Left lung (tissue), 10 donors: ENCODE data around the gene RGS13. TPM values are rescaled to one million over a fixed set of nuclear protein-coding genes. Genes with fewer than 3 reads are reported as not detected.
"Not testable (repeated sequence)": the region's sequence is repeated elsewhere in the genome, so short reads cannot be mapped to it uniquely, and the experiment has no call there.

ENCODE experiments used
- ATAC-seq: fragments of 200-7000 bp; cut with Tn5 transposase; one replicate; pipeline ENCODE4 v1.9.1; 2020; ENCODE audit warnings: moderate library complexity
- DNase-seq, 4 donors: peaks; one replicate each; pipeline ENCODE4 v3.0.0-alpha.2; 2013 to 2020
- H3K27ac ChIP-seq, 2 donors: fragments of 200-600 bp; sonication (generic) in 1 of 2; one replicate each; pipeline versions ENCODE4 v1.5.0 to v1.8.0; 2020 to 2021
- H3K27me3 ChIP-seq, 2 donors: fragments of 200-600 bp; sonication (generic) in 1 of 2; one replicate each; pipeline versions ENCODE4 v1.5.0 to v1.8.0; 2020 to 2021
- H3K36me3 ChIP-seq, 2 donors: fragments of 200-600 bp; sonication (generic) in 1 of 2; one replicate each; pipeline versions ENCODE4 v1.5.0 to v1.8.0; 2020 to 2021
- H3K4me1 ChIP-seq, 2 donors: fragments of 200-600 bp; one replicate each; pipeline ENCODE4 v1.8.0; 2021
- H3K4me3 ChIP-seq, 2 donors: fragments of 200-600 bp; sonication (generic) in 1 of 2; one replicate each; pipeline versions ENCODE4 v1.5.0 to v1.8.0; 2020 to 2021; ENCODE audit warnings: mild to moderate bottlenecking in 1 of 2
- H3K9me3 ChIP-seq, 2 donors: fragments of 200-600 bp; sonication (generic) in 1 of 2; one replicate each; pipeline versions ENCODE4 v1.5.0 to v1.8.0; 2020 to 2021
- intact Hi-C, 2 donors: fragments of 100-400 bp; cut with DNase I; formaldehyde crosslinking; loops; one replicate each; pipeline versions ENCODE4 v1.11.2 to v1.14.2; 2022
- polyA plus RNA-seq, 6 donors: library from polyadenylated mRNA; unstranded; fragments of 120-200 nt; gene quantifications; one replicate each; pipeline ENCODE4 v1.2.1, GENCODE V29; 2013; ENCODE audit not compliant: insufficient read length in 6 of 6
- total RNA-seq, 2 donors: library from RNA; stranded (reverse); fragmentation: NEBNext Ultra II Directional; extraction: Animal tissue kit (Norgen Biotek cat#: 25700); gene quantifications; one replicate each; pipeline ENCODE4 v1.2.1, GENCODE V29; 2021
- TF ChIP-seq, protein P1 (sequence below), 2 donors: fragments of 200-600 bp; sonication (generic) in 1 of 2; IDR thresholded peaks; one replicate each; pipeline versions ENCODE4 v1.5.0 to v1.8.0; 2021; ENCODE audit warnings: antibody characterized with exemption in 2 of 2
- donor health status: DM: no; HTN: yes; CAD: no.
- donor health status: DM: no; HTN: no; CAD: no.

The RGS13 gene
- total and polyA plus RNA-seq, 8 donors = 0.81 to 4.8 (median 2.7) TPM

DNA sequence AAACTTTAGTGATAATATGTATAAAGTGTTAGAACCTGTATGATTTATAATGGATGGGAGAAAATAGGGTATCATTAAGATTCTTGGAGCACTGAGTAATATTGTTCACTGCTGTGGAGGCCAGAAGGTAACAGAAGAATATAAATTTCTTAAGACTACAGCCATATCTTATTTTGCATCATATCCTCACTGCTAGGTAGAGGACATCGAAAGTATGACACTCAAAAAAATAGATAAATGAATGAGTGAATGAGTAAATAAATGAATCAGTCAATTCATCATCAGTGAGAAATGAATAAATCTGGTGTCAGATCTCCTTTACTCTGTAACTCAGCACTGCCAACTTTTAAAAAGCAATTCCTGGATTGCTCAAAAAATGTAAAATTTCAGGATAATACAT lies 33.2 kb downstream of the RGS13 start:
- no peaks in the 10 kb centered on the region for H3K36me3 ChIP-seq
- TF ChIP-seq, protein P1, sequence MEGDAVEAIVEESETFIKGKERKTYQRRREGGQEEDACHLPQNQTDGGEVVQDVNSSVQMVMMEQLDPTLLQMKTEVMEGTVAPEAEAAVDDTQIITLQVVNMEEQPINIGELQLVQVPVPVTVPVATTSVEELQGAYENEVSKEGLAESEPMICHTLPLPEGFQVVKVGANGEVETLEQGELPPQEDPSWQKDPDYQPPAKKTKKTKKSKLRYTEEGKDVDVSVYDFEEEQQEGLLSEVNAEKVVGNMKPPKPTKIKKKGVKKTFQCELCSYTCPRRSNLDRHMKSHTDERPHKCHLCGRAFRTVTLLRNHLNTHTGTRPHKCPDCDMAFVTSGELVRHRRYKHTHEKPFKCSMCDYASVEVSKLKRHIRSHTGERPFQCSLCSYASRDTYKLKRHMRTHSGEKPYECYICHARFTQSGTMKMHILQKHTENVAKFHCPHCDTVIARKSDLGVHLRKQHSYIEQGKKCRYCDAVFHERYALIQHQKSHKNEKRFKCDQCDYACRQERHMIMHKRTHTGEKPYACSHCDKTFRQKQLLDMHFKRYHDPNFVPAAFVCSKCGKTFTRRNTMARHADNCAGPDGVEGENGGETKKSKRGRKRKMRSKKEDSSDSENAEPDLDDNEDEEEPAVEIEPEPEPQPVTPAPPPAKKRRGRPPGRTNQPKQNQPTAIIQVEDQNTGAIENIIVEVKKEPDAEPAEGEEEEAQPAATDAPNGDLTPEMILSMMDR (IDR thresholded peaks at IDR 0.05) = no peak
- intact Hi-C loops = no loop called here

DNA sequence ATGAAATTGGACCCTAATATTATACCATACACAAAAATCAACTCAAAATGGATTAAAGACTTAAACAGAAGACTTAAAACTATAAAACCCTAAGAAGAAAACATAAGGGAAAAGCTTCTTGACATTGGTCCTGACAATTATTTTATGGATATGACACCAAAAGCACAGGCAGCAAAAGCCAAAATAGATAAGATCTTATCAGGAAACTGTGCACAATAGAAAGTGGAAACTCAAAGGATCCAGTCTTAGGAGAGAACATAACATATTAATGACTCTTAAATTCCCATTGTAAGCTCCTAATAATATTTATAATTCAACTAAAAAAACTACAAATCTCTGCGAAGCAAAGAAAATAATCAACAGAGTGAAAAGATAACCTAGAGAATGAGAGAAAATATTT lies 39.8 kb downstream of the RGS13 start:
- H3K9me3 ChIP-seq = no peaks in the 10 kb centered on the region
- intact Hi-C loops = no loop called here

More for the DNA sequence above, 33.2 kb downstream of the RGS13 start:
- peaks cover 0 to 2% of the 10 kb centered on the region in 2 donors for H3K9me3 ChIP-seq
- no peaks in the 10 kb centered on the region for H3K27me3 ChIP-seq
- DNase-seq (no peak), ATAC-seq (no peak)
- H3K4me3 ChIP-seq = no peak overlapping the region
- no peaks in the 10 kb centered on the region for H3K4me1 ChIP-seq
- no peak overlapping the region for H3K27ac ChIP-seq

DNA sequence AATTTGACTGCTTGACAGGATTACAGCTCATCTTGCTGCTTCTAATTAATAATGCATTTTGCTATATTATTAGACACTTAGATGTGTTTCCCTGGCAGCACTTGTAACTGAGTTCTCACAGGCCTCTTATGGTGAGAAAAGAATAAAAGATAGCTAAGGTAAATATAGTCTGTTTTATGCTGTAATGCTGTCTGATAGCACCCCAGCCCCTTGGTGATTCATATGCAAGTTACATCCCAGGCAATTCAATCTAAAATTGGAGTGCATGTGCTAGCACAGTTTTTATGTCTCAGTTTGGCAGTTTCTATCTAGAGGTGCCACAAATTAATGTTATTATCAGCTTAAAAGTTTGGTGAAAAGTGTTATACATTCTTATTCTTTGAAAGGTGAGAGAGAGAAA lies 42.2 kb downstream of the RGS13 start:
- DNase-seq (no peak), ATAC-seq (no peak)
- H3K9me3 ChIP-seq = no peaks in the 10 kb centered on the region
- intact Hi-C loops = no loop called here
- H3K27me3 ChIP-seq = no peaks in the 10 kb centered on the region
- no peak overlapping the region for H3K4me3 ChIP-seq
- no peaks in the 10 kb centered on the region for H3K36me3 ChIP-seq
- TF ChIP-seq, protein P1 (IDR thresholded peaks at IDR 0.05) = no peak
- H3K4me1 ChIP-seq = no peaks in the 10 kb centered on the region
- no peak overlapping the region for H3K27ac ChIP-seq

More for the DNA sequence above, 39.8 kb downstream of the RGS13 start:
- no peak for ATAC-seq
- Histone ChIP-seq H3K36me3 (no peaks in the 10 kb centered on the region), H3K27ac (no peak overlapping the region), H3K4me3 (no peak overlapping the region), H3K27me3 (no peaks in the 10 kb centered on the region), H3K4me1 (no peaks in the 10 kb centered on the region)
- TF ChIP-seq, protein P1 (IDR thresholded peaks at IDR 0.05) = no peak
- DNase-seq = no peak

- Histone ChIP-seq H3K4me3 (no peak overlapping the region), H3K36me3 (no peaks in the 10 kb centered on the region), H3K9me3 (peaks cover 0 to 5% of the 10 kb centered on the region in 2 donors), H3K4me1 (no peaks in the 10 kb centered on the region), H3K27me3 (no peaks in the 10 kb centered on the region), H3K27ac (no peak overlapping the region)
- DNase-seq (no peak), ATAC-seq (no peak)
- intact Hi-C loops = no loop called here
- TF ChIP-seq, protein P1 (IDR thresholded peaks at IDR 0.05) = no peak
Measured at GRCh38 chr1:192682335-192682734, 46.4 kb downstream of the RGS13 start.

- DNase-seq, H3K27ac ChIP-seq, H3K9me3 ChIP-seq, H3K36me3 ChIP-seq, intact Hi-C loops, H3K4me3 ChIP-seq, H3K4me1 ChIP-seq, H3K27me3 ChIP-seq, ATAC-seq: not testable (repeated sequence)
Measured at GRCh38 chr1:192683081-192683480, 47.1 kb downstream of the RGS13 start.

DNA sequence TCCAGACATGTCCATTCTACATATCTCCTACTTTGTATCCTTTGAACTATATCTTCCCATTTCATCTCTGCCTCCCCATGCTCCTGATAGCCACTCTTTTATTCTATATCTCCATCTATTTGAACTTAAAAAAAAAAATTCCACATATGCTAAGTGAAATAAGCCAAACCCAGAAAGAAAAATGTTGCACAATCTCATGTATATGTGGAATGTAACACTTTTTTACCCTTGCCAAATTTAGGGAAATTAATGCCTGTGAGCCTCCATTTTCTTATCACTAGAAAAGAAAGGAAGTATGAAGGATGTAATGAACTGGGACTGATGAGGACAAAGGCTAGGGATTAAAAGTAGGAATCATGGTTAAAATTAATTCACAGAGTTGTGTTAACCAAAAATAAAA lies 53.5 kb downstream of the RGS13 start:
- TF ChIP-seq, protein P1 (IDR thresholded peaks at IDR 0.05) = no peak
- Histone ChIP-seq H3K4me3 (no peak overlapping the region), H3K27me3 (no peaks in the 10 kb centered on the region), H3K36me3 (no peaks in the 10 kb centered on the region), H3K4me1 (no peaks in the 10 kb centered on the region), H3K9me3 (peaks cover 0 to 9% of the 10 kb centered on the region in 2 donors), H3K27ac (no peak overlapping the region)
- ATAC-seq (no peak), DNase-seq (no peak)
- intact Hi-C loops = no loop called here
